ENCODE results near the gene PGA3.
"Not testable (repeated sequence)": the region's sequence is repeated elsewhere in the genome, so short reads cannot be mapped to it uniquely, and the experiment has no call there.

Gene PGA3

GRCh38 chr11:61163714-61164605 is 39.4 kb upstream of the PGA3 start:
- no peak for DNase-seq (ENCODE audit: low read depth, low spot score)
- CTCF ChIA-PET, result interaction anchor here (1.1 kb wide), 1 partner anchor 35 kb away, joined by 3 read pairs; no protein-coding TSS in a partner anchor
- H3K4me3 ChIP-seq (ENCODE audit: low read depth, low read length), result no peak overlapping the region
- TF ChIP-seq, protein P1, sequence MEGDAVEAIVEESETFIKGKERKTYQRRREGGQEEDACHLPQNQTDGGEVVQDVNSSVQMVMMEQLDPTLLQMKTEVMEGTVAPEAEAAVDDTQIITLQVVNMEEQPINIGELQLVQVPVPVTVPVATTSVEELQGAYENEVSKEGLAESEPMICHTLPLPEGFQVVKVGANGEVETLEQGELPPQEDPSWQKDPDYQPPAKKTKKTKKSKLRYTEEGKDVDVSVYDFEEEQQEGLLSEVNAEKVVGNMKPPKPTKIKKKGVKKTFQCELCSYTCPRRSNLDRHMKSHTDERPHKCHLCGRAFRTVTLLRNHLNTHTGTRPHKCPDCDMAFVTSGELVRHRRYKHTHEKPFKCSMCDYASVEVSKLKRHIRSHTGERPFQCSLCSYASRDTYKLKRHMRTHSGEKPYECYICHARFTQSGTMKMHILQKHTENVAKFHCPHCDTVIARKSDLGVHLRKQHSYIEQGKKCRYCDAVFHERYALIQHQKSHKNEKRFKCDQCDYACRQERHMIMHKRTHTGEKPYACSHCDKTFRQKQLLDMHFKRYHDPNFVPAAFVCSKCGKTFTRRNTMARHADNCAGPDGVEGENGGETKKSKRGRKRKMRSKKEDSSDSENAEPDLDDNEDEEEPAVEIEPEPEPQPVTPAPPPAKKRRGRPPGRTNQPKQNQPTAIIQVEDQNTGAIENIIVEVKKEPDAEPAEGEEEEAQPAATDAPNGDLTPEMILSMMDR (IDR thresholded peaks at IDR 0.05; ENCODE audit: insufficient read depth, low read length, missing control alignments), result no peak
- POLR2A ChIA-PET, result no interaction called here

DNA sequence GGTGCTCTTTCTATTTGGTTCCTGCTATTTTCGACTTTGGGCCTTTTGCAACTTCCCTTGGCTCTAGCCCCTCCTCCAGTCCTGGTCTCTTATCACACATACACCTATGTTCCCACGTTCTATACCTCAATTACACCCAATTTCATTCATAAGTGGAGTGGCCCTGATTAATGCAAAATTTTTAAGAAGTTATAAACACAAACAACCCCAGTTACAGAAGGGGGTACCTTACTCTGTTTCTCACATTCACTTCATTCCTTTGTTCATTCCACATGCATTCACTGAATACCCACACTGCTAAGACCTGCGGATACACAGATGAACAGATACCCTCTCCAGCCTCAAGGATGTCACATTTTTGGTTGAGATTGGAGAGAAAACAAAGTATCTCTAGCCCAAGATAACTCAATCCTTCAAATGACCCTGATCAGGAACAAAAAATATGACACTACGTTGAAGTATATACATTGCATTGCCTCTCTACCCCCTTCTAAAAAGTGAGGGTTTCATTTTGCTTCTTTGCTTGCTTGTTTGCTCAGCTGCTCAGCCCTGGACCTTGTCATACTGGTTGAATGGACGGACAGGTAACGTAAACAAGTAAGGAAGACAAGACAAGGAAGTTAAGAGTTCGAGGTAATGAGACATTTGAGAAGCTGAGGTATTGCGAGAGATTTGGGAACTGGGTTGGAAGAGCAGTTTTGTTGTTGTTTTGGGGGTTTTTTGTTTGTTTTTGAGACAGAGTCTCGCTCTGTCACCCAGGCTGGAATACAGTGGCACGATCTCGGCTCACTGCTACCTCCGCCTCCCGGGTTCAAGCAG is 38.5 kb upstream of the PGA3 start:
- TF ChIP-seq, protein P1 (IDR thresholded peaks at IDR 0.05; ENCODE audit: insufficient read depth, low read length, missing control alignments), result no peak
- no peak overlapping the region for H3K4me3 ChIP-seq (ENCODE audit: low read depth, low read length)
- ChIA-PET POLR2A (no interaction called here), CTCF (no interaction called here)
- DNase-seq (ENCODE audit: low read depth, low spot score), result no peak

DNA sequence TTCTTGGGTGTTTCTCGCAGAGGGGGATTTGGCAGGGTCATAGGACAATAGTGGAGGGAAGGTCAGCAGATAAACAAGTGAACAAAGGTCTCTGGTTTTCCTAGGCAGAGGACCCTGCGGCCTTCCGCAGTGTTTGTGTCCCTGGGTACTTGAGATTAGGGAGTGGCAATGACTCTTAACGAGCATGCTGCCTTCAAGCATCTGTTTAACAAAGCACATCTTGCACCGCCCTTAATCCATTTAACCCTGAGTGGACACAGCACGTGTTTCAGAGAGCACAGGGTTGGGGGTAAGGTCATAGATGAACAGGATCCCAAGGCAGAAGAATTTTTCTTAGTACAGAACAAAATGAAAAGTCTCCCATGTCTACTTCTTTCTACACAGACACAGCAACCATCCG is 37.5 kb upstream of the PGA3 start:
- H3K4me3 ChIP-seq (ENCODE audit: low read depth, low read length); CTCF ChIA-PET; DNase-seq (ENCODE audit: low read depth, low spot score); POLR2A ChIA-PET: not testable (repeated sequence)

GRCh38 chr11:61166331-61166730 is 37.0 kb upstream of the PGA3 start:
- DNase-seq (ENCODE audit: low read depth, low spot score); POLR2A ChIA-PET; CTCF ChIA-PET; H3K4me3 ChIP-seq (ENCODE audit: low read depth, low read length): not testable (repeated sequence)

DNA sequence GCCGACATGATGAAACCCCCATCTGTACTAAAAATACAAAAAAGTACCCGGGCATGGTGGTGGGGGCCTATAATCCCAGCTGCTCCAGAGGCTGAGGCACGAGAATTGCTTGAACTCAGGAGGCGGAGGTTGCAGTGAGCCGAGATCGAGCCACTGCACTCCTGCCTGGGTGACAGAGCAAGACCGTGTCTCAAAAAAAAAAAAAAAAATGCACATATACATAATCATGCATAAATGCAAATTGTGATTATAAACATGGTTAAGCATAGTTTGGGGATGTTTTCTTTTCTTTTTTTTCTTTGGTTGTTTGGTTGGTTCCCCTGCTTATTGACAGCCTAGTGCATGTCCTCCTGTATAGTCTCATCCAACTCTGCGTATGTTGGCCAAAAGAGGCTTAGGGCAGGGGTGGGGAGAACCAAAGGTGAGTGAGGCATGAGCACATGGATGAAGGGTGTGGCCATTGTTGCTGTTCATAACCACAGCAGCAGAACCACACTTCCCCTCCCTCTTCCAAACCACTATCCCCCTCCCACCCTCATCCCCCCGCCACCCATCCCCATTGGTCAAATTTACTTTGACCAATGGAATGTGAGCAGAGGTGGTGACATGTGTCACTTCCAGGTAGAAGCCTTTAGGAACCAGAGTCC is 35.1 kb upstream of the PGA3 start:
- H3K4me3 ChIP-seq (ENCODE audit: low read depth, low read length), result no peak overlapping the region
- POLR2A ChIA-PET, result no interaction called here
- CTCF ChIA-PET, result interaction anchor here (0.9 to 4.5 kb wide), 5 partner anchors 20 to 413 kb away, joined by 3 to 26 read pairs (median 4); no protein-coding TSS in a partner anchor
- no peak for DNase-seq (ENCODE audit: low read depth, low spot score)
- TF ChIP-seq, protein P1 (IDR thresholded peaks at IDR 0.05; ENCODE audit: insufficient read depth, low read length, missing control alignments), result no peak

DNA sequence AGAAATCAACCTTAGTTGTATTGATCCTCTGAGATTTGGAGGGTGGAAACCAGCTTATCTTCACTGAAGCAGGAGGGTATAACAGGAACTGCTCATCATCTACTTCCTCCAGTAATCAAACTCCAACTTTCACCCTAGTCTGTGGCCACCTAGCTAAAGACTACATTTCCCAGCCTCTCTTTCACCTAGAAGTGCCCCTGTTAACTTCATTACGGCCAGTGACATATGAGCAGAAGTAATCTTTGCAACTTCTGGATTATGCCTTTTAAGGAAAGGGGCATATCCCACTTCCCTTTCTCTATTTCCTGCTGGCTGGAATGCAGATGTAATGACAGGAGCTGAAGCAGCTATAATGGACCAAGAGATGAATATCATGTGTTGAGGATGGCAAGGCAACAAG is 34.5 kb upstream of the PGA3 start:
- CTCF ChIA-PET, result interaction anchor here (0.9 to 4.5 kb wide), 4 partner anchors 19 to 337 kb away, joined by 3 to 26 read pairs (median 4); no protein-coding TSS in a partner anchor
- POLR2A ChIA-PET, result no interaction called here
- TF ChIP-seq, protein P1 (IDR thresholded peaks at IDR 0.05; ENCODE audit: insufficient read depth, low read length, missing control alignments), result no peak
- no peak overlapping the region for H3K4me3 ChIP-seq (ENCODE audit: low read depth, low read length)
- no peak for DNase-seq (ENCODE audit: low read depth, low spot score)

GRCh38 chr11:61170566-61170965 is 32.7 kb upstream of the PGA3 start:
- DNase-seq (ENCODE audit: low read depth, low spot score), result no peak
- TF ChIP-seq, protein P1 (IDR thresholded peaks at IDR 0.05; ENCODE audit: insufficient read depth, low read length, missing control alignments), result no peak
- ChIA-PET CTCF (interaction anchor here (0.7 to 4.5 kb wide), 8 partner anchors 10 to 394 kb away, joined by 3 to 26 read pairs (median 3); no protein-coding TSS in a partner anchor), POLR2A (no interaction called here)
- H3K4me3 ChIP-seq (ENCODE audit: low read depth, low read length), result no peak overlapping the region

Data from AG04449 (cell line).